Endothelial cell of umbilical vein (primary cell): ENCODE data around the gene ANP32A. TPM values are rescaled to one million over a fixed set of nuclear protein-coding genes. Genes with fewer than 3 reads are reported as not detected.

Experiments used
- BruUV-seq: library from RNA; stranded (reverse); fragments of 400-500 nt; replicated peaks from 2 replicates; lab custom pipeline; 2021; lab: Mats Ljungman, UMichigan
- CTCF ChIA-PET: fragments of 300-600, 350-600 bp; sonication (Branson Sonifier 250); formaldehyde crosslinking; loops from one replicate; lab custom pipeline; 2021; ENCODE audit warnings: antibody characterized with exemption, inconsistent platforms; lab: Charles Lee
- POLR2A ChIA-PET: fragments of 300-600, 350-600 bp; sonication (Branson Sonifier 250); formaldehyde crosslinking; loops from one replicate; lab custom pipeline; 2021; ENCODE audit warnings: antibody characterized with exemption, inconsistent platforms; lab: Charles Lee
- DNase-seq: peaks from one replicate; pipeline ENCODE4 v3.0.0-alpha.2; 2011; ENCODE audit warnings: low read depth, low spot score
- FAIRE-seq: peaks from 2 replicates; lab custom pipeline; 2011; peaks lifted over from hg19 to GRCh38; lab: Jason Lieb, UNC
- H2AFZ ChIP-seq: 2 replicates; pipeline ENCODE4 v1.6.0; 2012; ENCODE audit warnings: low read depth, low read length, control low read depth, inconsistent platforms
- H3K27ac ChIP-seq: 2 replicates; pipeline ENCODE4 v1.5.1; 2011; ENCODE audit warnings: low read depth, mild to moderate bottlenecking, control low read depth, low read length, moderate library complexity; ENCODE audit not compliant: insufficient read depth
- H3K27me3 ChIP-seq, 2 experiments: 2 replicates each; pipeline versions ENCODE4 v1.6.0 to v1.6.1; 2011; ENCODE audit warnings: low read length in 2 of 2, mixed read lengths in 1 of 2; ENCODE audit not compliant: control insufficient read depth in 2 of 2, insufficient read depth in 2 of 2
- H3K36me3 ChIP-seq, 2 experiments: 2 replicates in 1 of 2; 3 replicates in 1 of 2; pipeline ENCODE4 v1.5.1; 2011; ENCODE audit warnings: low read length in 2 of 2, mild to moderate bottlenecking in 1 of 2, moderate library complexity in 1 of 2; ENCODE audit not compliant: control insufficient read depth in 2 of 2, insufficient read depth in 2 of 2; ENCODE audit errors: extremely low read depth in 1 of 2
- H3K4me1 ChIP-seq: 3 replicates; pipeline ENCODE4 v1.5.1; 2011; ENCODE audit warnings: mild to moderate bottlenecking, low read length; ENCODE audit not compliant: control insufficient read depth, insufficient read depth; ENCODE audit errors: extremely low read depth
- H3K4me2 ChIP-seq: 2 replicates; pipeline ENCODE4 v1.6.1; 2011; ENCODE audit warnings: low read length, control low read depth, mixed read lengths; ENCODE audit not compliant: insufficient read depth
- H3K4me3 ChIP-seq, 3 experiments: fragments of 200-600 bp in 1 of 3; sonication (generic), shearing (Covaris generic) in 1 of 3; replicated peaks in 1 of 3; 2 replicates each; pipeline ENCODE4 v1.5.1; 2011 to 2016; ENCODE audit warnings: control low read depth in 3 of 3, low read length in 3 of 3, mild to moderate bottlenecking in 2 of 3, inconsistent platforms in 1 of 3, low read depth in 1 of 3, moderate library complexity in 1 of 3; ENCODE audit not compliant: insufficient read depth in 1 of 3
- H3K79me2 ChIP-seq: 2 replicates; pipeline ENCODE4 v1.6.0; 2012; ENCODE audit warnings: low read length, inconsistent platforms; ENCODE audit not compliant: control insufficient read depth, insufficient read depth
- H3K9ac ChIP-seq: replicated peaks from 2 replicates; pipeline ENCODE3; 2011; ENCODE audit warnings: low read length, control low read depth; ENCODE audit not compliant: insufficient read depth; ENCODE audit errors: extremely low read depth
- H3K9me1 ChIP-seq: replicated peaks from 3 replicates; pipeline ENCODE4 v1.6.0; 2011; ENCODE audit warnings: mild to moderate bottlenecking, low read length; ENCODE audit not compliant: control insufficient read depth, insufficient read depth; ENCODE audit errors: extremely low read depth
- H3K9me3 ChIP-seq: replicated peaks from 2 replicates; pipeline ENCODE4 v1.5.1; 2012; ENCODE audit warnings: low read length, inconsistent platforms; ENCODE audit not compliant: control insufficient read depth, insufficient read depth
- H4K20me1 ChIP-seq: replicated peaks from 2 replicates; pipeline ENCODE3; 2011; ENCODE audit warnings: mild to moderate bottlenecking, low read length; ENCODE audit not compliant: control insufficient read depth, insufficient read depth; ENCODE audit errors: extremely low read depth
- EZH2 ChIP-seq: IDR thresholded peaks from 2 replicates; pipeline ENCODE4 v1.6.1; 2012; ENCODE audit warnings: borderline replicate concordance, low read depth, mild to moderate bottlenecking, moderate library complexity, low read length, inconsistent platforms; ENCODE audit not compliant: severe bottlenecking
- FOS ChIP-seq: IDR thresholded peaks from 2 replicates; pipeline ENCODE4 v1.6.1; 2011; ENCODE audit warnings: mild to moderate bottlenecking, low read length, moderate library complexity, borderline replicate concordance; ENCODE audit not compliant: insufficient read depth
- GATA2 ChIP-seq: IDR thresholded peaks from 2 replicates; pipeline ENCODE4 v1.7.0; 2011; ENCODE audit warnings: low read depth, mild to moderate bottlenecking, moderate library complexity, mixed read lengths, low read length; ENCODE audit not compliant: insufficient read length, insufficient read depth
- JUN ChIP-seq: IDR thresholded peaks from 2 replicates; pipeline ENCODE4 v1.6.1; 2011; ENCODE audit warnings: borderline replicate concordance, low read depth; ENCODE audit not compliant: insufficient read length, insufficient read depth
- MYC ChIP-seq: IDR thresholded peaks from one replicate; pipeline ENCODE4 v1.6.1; 2011; ENCODE audit warnings: mild to moderate bottlenecking, low read depth, low read length
- POLR2A ChIP-seq: IDR thresholded peaks from 2 replicates; pipeline ENCODE4 v1.6.1; 2012; ENCODE audit warnings: low read depth, mild to moderate bottlenecking, control low read depth, low read length
- POLR2AphosphoS5 ChIP-seq: IDR thresholded peaks from 2 replicates; pipeline ENCODE4 v1.6.1; 2012; ENCODE audit warnings: low read depth, mild to moderate bottlenecking, control low read depth, low read length, moderate library complexity; ENCODE audit not compliant: insufficient read depth
- dilution Hi-C: fragments of 300-500 bp; cut with MboI; formaldehyde crosslinking; loops from one replicate; pipeline ENCODE4 v1.15.0; 2019; ENCODE audit warnings: low sequenced_read_pairs; ENCODE audit not compliant: extremely low pct_ligation_motif_present
- intact Hi-C: fragments of 100-400 bp; cut with micrococcal nuclease; formaldehyde crosslinking; loops from one replicate; pipeline ENCODE4 v1.10.0; 2022
- polyA plus RNA-seq, 4 experiments: library from polyadenylated mRNA; depleted of rRNA in 3 of 4; stranded (reverse) in 3 of 4; unstranded in 1 of 4; fragments of >200 nt; gene quantifications; 2 replicates each; pipeline versions ENCODE4 v1.2.1 to v1.2.3, GENCODE V29; 2011 to 2012; ENCODE audit warnings: missing spikeins in 1 of 4
- total RNA-seq: library from RNA; stranded (reverse); gene quantifications from 2 replicates; pipeline ENCODE4 v1.2.3, GENCODE V29; 2021
- TF ChIP-seq, protein P1 (sequence below): IDR thresholded peaks from 2 replicates; pipeline ENCODE4 v1.6.1; 2011; ENCODE audit not compliant: insufficient read depth, insufficient read length
- TF ChIP-seq, protein P2 (sequence below), 2 donors: IDR thresholded peaks; 1 replicate in 1 of 2; 2 replicates in 1 of 2; pipeline ENCODE4 v1.5.1; 2011; ENCODE audit warnings: low read length in 2 of 2, mild to moderate bottlenecking in 2 of 2, moderate library complexity in 2 of 2, control low read depth in 1 of 2, inconsistent platforms in 1 of 2, low read depth in 1 of 2; ENCODE audit not compliant: insufficient read depth in 1 of 2; ENCODE audit errors: extremely low read depth in 1 of 2

Gene ANP32A
- total and polyA plus RNA-seq, 2 donors (not counting 3 experiments of a cell fraction or from before 2014, with no cell fraction given), result 37.9 to 169 TPM

DNA sequence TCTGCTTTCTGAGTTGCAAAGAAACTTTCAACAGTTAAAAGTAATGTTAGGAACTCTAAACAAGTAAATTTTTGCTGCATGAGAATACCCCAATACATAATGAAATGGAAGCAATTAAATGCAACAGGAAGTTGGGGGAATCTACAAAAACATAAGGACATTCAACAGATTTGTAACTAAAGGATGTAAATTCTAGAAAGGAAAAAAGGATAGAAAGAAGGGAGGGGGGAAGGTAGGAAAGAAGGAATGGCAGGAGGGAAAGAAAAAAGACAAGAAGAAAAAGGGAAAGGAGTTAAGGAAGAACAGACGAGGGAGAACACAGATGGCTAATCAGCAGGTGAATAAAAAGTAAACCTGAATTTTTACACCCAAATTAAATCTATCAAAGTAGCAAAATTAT lies 22.3 kb upstream of the ANP32A start:
- DNase-seq, result no peak
- H3K36me3 ChIP-seq, result no peaks in the 10 kb centered on the region
- no peaks in the 10 kb centered on the region for H3K9me1 ChIP-seq
- H3K4me2 ChIP-seq, result no peak overlapping the region
- intact Hi-C loops, result no loop called here
- no peak overlapping the region for H3K27ac ChIP-seq
- H2AFZ ChIP-seq, result no peak overlapping the region
- dilution Hi-C loops, result no loop called here
- FAIRE-seq, result no peak
- ChIA-PET POLR2A (no interaction called here), CTCF (no interaction called here)
- no peak overlapping the region for H3K9ac ChIP-seq
- H3K4me3 ChIP-seq, result no peak overlapping the region
- peaks cover 2% of the 10 kb centered on the region for H3K4me1 ChIP-seq
- peaks cover 31 to 59% of the 10 kb centered on the region in 2 experiments for H3K27me3 ChIP-seq
- no peaks in the 10 kb centered on the region for H3K79me2 ChIP-seq
- H3K9me3 ChIP-seq, result no peaks in the 10 kb centered on the region
- TF ChIP-seq JUN (no peak), MYC (no peak), FOS (no peak)
- no TSS peak for BruUV-seq
- H4K20me1 ChIP-seq, result no peaks in the 10 kb centered on the region

- H3K9me1 ChIP-seq, result no peaks in the 10 kb centered on the region
- FAIRE-seq (peak; percentile 28), DNase-seq (no peak)
- peaks cover 20 to 26% of the 10 kb centered on the region in 2 experiments for H3K27me3 ChIP-seq
- H3K4me3 ChIP-seq, result no peak overlapping the region
- H3K36me3 ChIP-seq, result no peaks in the 10 kb centered on the region
- H3K9ac ChIP-seq, result no peak overlapping the region
- ChIA-PET CTCF (interaction anchor here (0.6 to 3.2 kb wide), 7 partner anchors 9 to 275 kb away, joined by 3 to 10 read pairs (median 3); no protein-coding TSS in a partner anchor), POLR2A (interaction anchor here (0.6 kb wide), 2 partner anchors 37 to 1235 kb away, joined by 3 read pairs; no protein-coding TSS in a partner anchor)
- no peak overlapping the region for H2AFZ ChIP-seq
- H3K4me1 ChIP-seq, result no peaks in the 10 kb centered on the region
- BruUV-seq, result no TSS peak
- no peak overlapping the region for H3K27ac ChIP-seq
- no peaks in the 10 kb centered on the region for H3K79me2 ChIP-seq
- H4K20me1 ChIP-seq, result no peaks in the 10 kb centered on the region
- dilution Hi-C loops (no loop called here), intact Hi-C loops (no loop called here)
- no peaks in the 10 kb centered on the region for H3K9me3 ChIP-seq
- TF ChIP-seq FOS, result no peak
- TF ChIP-seq JUN, result no peak
- TF ChIP-seq, protein P1, sequence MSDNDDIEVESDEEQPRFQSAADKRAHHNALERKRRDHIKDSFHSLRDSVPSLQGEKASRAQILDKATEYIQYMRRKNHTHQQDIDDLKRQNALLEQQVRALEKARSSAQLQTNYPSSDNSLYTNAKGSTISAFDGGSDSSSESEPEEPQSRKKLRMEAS, result no peak
- TF ChIP-seq POLR2A, result no peak
- TF ChIP-seq, protein P2, sequence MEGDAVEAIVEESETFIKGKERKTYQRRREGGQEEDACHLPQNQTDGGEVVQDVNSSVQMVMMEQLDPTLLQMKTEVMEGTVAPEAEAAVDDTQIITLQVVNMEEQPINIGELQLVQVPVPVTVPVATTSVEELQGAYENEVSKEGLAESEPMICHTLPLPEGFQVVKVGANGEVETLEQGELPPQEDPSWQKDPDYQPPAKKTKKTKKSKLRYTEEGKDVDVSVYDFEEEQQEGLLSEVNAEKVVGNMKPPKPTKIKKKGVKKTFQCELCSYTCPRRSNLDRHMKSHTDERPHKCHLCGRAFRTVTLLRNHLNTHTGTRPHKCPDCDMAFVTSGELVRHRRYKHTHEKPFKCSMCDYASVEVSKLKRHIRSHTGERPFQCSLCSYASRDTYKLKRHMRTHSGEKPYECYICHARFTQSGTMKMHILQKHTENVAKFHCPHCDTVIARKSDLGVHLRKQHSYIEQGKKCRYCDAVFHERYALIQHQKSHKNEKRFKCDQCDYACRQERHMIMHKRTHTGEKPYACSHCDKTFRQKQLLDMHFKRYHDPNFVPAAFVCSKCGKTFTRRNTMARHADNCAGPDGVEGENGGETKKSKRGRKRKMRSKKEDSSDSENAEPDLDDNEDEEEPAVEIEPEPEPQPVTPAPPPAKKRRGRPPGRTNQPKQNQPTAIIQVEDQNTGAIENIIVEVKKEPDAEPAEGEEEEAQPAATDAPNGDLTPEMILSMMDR (IDR thresholded peaks at IDR 0.05; ENCODE audit: extremely low read depth in 1 of 2, insufficient read depth in 1 of 2, low read depth in 1 of 2, low read length in 2 of 2), result no peak
- TF ChIP-seq POLR2AphosphoS5, result no peak
- TF ChIP-seq EZH2, result no peak
- TF ChIP-seq MYC, result no peak
- no peak for TF ChIP-seq GATA2
- H3K4me2 ChIP-seq, result no peak overlapping the region
Observed at GRCh38 chr15:68834346-68834745, 13.7 kb upstream of the ANP32A start.
